ENCODE data around the gene TXNRD3. TPM values are rescaled to one million over a fixed set of nuclear protein-coding genes. Genes with fewer than 3 reads are reported as not detected.

The TXNRD3 gene
- total RNA-seq, 1 experiment from 2014 or later = 7.4 TPM

Other genes starting within 250 kb of the TXNRD3 start
- 7.0 and 14.0 TPM in 2 replicates for gene ZXDC, start 179.2 kb downstream of the TXNRD3 start, total RNA-seq (2014; rRNA removed; shearing (Covaris generic))
- not detected in 2 replicates for gene UROC1, start 137.4 kb downstream of the TXNRD3 start, total RNA-seq (2014; rRNA removed; shearing (Covaris generic))
- gene CHST13, start 131.0 kb downstream of the TXNRD3 start, total RNA-seq (2014; rRNA removed; shearing (Covaris generic)) = not detected in 2 replicates
- not detected in 2 replicates for gene C3orf22, start 96.2 kb downstream of the TXNRD3 start, total RNA-seq (2014; rRNA removed; shearing (Covaris generic))
- 15.9 and 21.7 TPM in 2 replicates for gene CHCHD6, start 49.1 kb upstream of the TXNRD3 start, total RNA-seq (2014; rRNA removed; shearing (Covaris generic))